HepG2 (cell line): ENCODE measurements around the gene HTRA3. TPM values are rescaled to one million over a fixed set of nuclear protein-coding genes. Genes with fewer than 3 reads are reported as not detected.

Experiments
- EED ChIP-seq: sonication (generic); formaldehyde crosslinking; IDR thresholded peaks from 2 replicates; pipeline ENCODE4 v1.5.0; 2020; ENCODE audit warnings: mild to moderate bottlenecking, missing genetic modification reagents
- FOXA3 ChIP-seq: IDR thresholded peaks from 2 replicates; pipeline ENCODE4 v1.6.1; 2016; ENCODE audit warnings: missing genetic modification reagents, missing compliant biosample characterization
- MAFG ChIP-seq: sonication (generic); formaldehyde crosslinking; IDR thresholded peaks from 2 replicates; pipeline ENCODE4 v1.5.1; 2020; ENCODE audit warnings: mild to moderate bottlenecking, missing genetic modification reagents
- MIXL1 ChIP-seq: IDR thresholded peaks from 2 replicates; pipeline ENCODE4 v1.6.1; 2016
- NFATC3 ChIP-seq: sonication (generic); formaldehyde crosslinking; IDR thresholded peaks from 2 replicates; pipeline ENCODE4 v1.5.1; 2020; ENCODE audit warnings: mild to moderate bottlenecking, missing genetic modification reagents
- NR2C2 ChIP-seq: sonication (generic); formaldehyde crosslinking; IDR thresholded peaks from 2 replicates; pipeline ENCODE4 v1.4.0; 2020; ENCODE audit warnings: missing genetic modification reagents, mild to moderate bottlenecking, moderate library complexity, borderline replicate concordance
- PHF8 ChIP-seq: sonication (generic); formaldehyde crosslinking; IDR thresholded peaks from 2 replicates; pipeline ENCODE4 v1.5.0; 2020; ENCODE audit warnings: missing genetic modification reagents
- RCOR2 ChIP-seq: IDR thresholded peaks from 2 replicates; pipeline ENCODE4 v1.6.1; 2016; ENCODE audit warnings: missing biosample characterization, missing genetic modification reagents
- SMAD9 ChIP-seq: sonication (generic); formaldehyde crosslinking; IDR thresholded peaks from 2 replicates; pipeline ENCODE4 v1.5.1; 2020; ENCODE audit warnings: mild to moderate bottlenecking, missing genetic modification reagents
- TBX2 ChIP-seq: sonication (generic); formaldehyde crosslinking; IDR thresholded peaks from 2 replicates; pipeline ENCODE4 v1.5.0; 2020; ENCODE audit warnings: missing genetic modification reagents, mild to moderate bottlenecking, borderline replicate concordance
- ZBTB20 ChIP-seq: sonication (generic); formaldehyde crosslinking; IDR thresholded peaks from 2 replicates; pipeline ENCODE4 v1.8.1; 2023; ENCODE audit warnings: missing genetic modification reagents, low read depth, mild to moderate bottlenecking, borderline replicate concordance
- ZFP36L1 ChIP-seq: sonication (generic); formaldehyde crosslinking; IDR thresholded peaks from 2 replicates; pipeline ENCODE4 v1.8.0; 2022; ENCODE audit warnings: mild to moderate bottlenecking, missing genetic modification reagents, moderate library complexity
- ZNF10 ChIP-seq: sonication (generic); formaldehyde crosslinking; IDR thresholded peaks from 2 replicates; pipeline ENCODE4 v1.4.0; 2020; ENCODE audit warnings: mild to moderate bottlenecking, low read depth, missing genetic modification reagents, borderline replicate concordance
- ZNF230 ChIP-seq: sonication (generic); formaldehyde crosslinking; IDR thresholded peaks from 2 replicates; pipeline ENCODE4 v1.4.0; 2020; ENCODE audit warnings: mild to moderate bottlenecking, missing genetic modification reagents
- ZNF766 ChIP-seq: sonication (generic); formaldehyde crosslinking; IDR thresholded peaks from 2 replicates; pipeline ENCODE4 v1.5.0; 2020; ENCODE audit warnings: missing genetic modification reagents, borderline replicate concordance
- ZSCAN30 ChIP-seq: sonication (generic); formaldehyde crosslinking; IDR thresholded peaks from 2 replicates; pipeline ENCODE4 v1.5.0; 2020; ENCODE audit warnings: mild to moderate bottlenecking, missing genetic modification reagents
- polyA plus RNA-seq, 8 experiments: library from polyadenylated mRNA; depleted of rRNA in 3 of 8; stranded (reverse) in 7 of 8; unstranded in 1 of 8; fragments of >200 nt; fragmentation: Illumina TruSeq in 4 of 8; extraction: Trizol in 4 of 8; gene quantifications; 2 replicates each; pipeline versions ENCODE4 v1.2.1 to v1.2.3, GENCODE V29; 2011 to 2016; ENCODE audit warnings: low read depth in 4 of 8, missing spikeins in 1 of 8, mixed read lengths in 1 of 8; ENCODE audit not compliant: insufficient read depth in 1 of 8
- total RNA-seq, 5 experiments: library from RNA; depleted of rRNA; stranded (reverse); fragments of >200 nt; fragmentation: Illumina TruSeq; extraction: Trizol; gene quantifications; 2 replicates each; pipeline ENCODE4 v1.2.3, GENCODE V29; 2016; ENCODE audit warnings: low read depth in 1 of 5
- TF ChIP-seq, protein P1 (sequence below): sonication (generic); formaldehyde crosslinking; IDR thresholded peaks from 2 replicates; pipeline ENCODE4 v1.5.1; 2020; ENCODE audit warnings: mild to moderate bottlenecking, missing genetic modification reagents, borderline replicate concordance
- TF ChIP-seq, protein P2 (sequence below): sonication (generic); formaldehyde crosslinking; IDR thresholded peaks from 2 replicates; pipeline ENCODE4 v1.4.0; 2020; ENCODE audit warnings: missing genetic modification reagents
- TF ChIP-seq, protein P3 (sequence below): sonication (generic); formaldehyde crosslinking; IDR thresholded peaks from 2 replicates; pipeline ENCODE4 v1.4.0; 2020; ENCODE audit warnings: missing genetic modification reagents
- TF ChIP-seq, protein P4 (sequence below): sonication (generic); formaldehyde crosslinking; IDR thresholded peaks from 2 replicates; pipeline ENCODE4 v1.4.0; 2020; ENCODE audit warnings: missing genetic modification reagents, borderline replicate concordance

Gene HTRA3
- total and polyA plus RNA-seq, 2 of the 13 experiments (the other 11 are each of a cell fraction or from before 2014, with no cell fraction given) = 0.17 TPM; not detected in 1

- no peak for TF ChIP-seq ZSCAN30 (CRISPR knock-in tag)
- TF ChIP-seq, protein P1, sequence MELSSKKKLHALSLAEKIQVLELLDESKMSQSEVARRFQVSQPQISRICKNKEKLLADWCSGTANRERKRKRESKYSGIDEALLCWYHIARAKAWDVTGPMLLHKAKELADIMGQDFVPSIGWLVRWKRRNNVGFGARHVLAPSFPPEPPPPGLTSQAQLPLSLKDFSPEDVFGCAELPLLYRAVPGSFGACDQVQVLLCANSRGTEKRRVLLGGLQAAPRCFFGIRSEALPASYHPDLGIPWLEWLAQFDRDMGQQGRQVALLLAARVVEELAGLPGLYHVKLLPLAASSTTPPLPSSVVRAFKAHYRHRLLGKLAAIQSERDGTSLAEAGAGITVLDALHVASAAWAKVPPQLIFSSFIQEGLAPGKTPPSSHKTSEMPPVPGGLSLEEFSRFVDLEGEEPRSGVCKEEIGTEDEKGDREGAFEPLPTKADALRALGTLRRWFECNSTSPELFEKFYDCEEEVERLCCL = no peak
- TF ChIP-seq ZNF230 (CRISPR knock-in tag) = no peak
- TF ChIP-seq NFATC3 (CRISPR knock-in tag) = no peak
- TF ChIP-seq ZBTB20 (CRISPR knock-in tag) = no peak
- TF ChIP-seq TBX2 = 0 out of 2 replicates have a peak, but pooled peaks have one; percentile 47
- no peak for TF ChIP-seq MIXL1 (CRISPR knock-in tag)
- TF ChIP-seq, protein P2, sequence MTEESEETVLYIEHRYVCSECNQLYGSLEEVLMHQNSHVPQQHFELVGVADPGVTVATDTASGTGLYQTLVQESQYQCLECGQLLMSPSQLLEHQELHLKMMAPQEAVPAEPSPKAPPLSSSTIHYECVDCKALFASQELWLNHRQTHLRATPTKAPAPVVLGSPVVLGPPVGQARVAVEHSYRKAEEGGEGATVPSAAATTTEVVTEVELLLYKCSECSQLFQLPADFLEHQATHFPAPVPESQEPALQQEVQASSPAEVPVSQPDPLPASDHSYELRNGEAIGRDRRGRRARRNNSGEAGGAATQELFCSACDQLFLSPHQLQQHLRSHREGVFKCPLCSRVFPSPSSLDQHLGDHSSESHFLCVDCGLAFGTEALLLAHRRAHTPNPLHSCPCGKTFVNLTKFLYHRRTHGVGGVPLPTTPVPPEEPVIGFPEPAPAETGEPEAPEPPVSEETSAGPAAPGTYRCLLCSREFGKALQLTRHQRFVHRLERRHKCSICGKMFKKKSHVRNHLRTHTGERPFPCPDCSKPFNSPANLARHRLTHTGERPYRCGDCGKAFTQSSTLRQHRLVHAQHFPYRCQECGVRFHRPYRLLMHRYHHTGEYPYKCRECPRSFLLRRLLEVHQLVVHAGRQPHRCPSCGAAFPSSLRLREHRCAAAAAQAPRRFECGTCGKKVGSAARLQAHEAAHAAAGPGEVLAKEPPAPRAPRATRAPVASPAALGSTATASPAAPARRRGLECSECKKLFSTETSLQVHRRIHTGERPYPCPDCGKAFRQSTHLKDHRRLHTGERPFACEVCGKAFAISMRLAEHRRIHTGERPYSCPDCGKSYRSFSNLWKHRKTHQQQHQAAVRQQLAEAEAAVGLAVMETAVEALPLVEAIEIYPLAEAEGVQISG (CRISPR knock-in tag) = peak; percentile 26; the same call in 1 of the 2 replicates
- no peak for TF ChIP-seq EED
- TF ChIP-seq, protein P3, sequence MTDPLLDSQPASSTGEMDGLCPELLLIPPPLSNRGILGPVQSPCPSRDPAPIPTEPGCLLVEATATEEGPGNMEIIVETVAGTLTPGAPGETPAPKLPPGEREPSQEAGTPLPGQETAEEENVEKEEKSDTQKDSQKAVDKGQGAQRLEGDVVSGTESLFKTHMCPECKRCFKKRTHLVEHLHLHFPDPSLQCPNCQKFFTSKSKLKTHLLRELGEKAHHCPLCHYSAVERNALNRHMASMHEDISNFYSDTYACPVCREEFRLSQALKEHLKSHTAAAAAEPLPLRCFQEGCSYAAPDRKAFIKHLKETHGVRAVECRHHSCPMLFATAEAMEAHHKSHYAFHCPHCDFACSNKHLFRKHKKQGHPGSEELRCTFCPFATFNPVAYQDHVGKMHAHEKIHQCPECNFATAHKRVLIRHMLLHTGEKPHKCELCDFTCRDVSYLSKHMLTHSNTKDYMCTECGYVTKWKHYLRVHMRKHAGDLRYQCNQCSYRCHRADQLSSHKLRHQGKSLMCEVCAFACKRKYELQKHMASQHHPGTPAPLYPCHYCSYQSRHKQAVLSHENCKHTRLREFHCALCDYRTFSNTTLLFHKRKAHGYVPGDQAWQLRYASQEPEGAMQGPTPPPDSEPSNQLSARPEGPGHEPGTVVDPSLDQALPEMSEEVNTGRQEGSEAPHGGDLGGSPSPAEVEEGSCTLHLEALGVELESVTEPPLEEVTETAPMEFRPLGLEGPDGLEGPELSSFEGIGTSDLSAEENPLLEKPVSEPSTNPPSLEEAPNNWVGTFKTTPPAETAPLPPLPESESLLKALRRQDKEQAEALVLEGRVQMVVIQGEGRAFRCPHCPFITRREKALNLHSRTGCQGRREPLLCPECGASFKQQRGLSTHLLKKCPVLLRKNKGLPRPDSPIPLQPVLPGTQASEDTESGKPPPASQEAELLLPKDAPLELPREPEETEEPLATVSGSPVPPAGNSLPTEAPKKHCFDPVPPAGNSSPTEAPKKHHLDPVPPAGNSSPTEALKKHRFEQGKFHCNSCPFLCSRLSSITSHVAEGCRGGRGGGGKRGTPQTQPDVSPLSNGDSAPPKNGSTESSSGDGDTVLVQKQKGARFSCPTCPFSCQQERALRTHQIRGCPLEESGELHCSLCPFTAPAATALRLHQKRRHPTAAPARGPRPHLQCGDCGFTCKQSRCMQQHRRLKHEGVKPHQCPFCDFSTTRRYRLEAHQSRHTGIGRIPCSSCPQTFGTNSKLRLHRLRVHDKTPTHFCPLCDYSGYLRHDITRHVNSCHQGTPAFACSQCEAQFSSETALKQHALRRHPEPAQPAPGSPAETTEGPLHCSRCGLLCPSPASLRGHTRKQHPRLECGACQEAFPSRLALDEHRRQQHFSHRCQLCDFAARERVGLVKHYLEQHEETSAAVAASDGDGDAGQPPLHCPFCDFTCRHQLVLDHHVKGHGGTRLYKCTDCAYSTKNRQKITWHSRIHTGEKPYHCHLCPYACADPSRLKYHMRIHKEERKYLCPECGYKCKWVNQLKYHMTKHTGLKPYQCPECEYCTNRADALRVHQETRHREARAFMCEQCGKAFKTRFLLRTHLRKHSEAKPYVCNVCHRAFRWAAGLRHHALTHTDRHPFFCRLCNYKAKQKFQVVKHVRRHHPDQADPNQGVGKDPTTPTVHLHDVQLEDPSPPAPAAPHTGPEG (CRISPR knock-in tag) = no peak
- TF ChIP-seq NR2C2 (CRISPR knock-in tag) = peak; percentile 93
- no peak for TF ChIP-seq ZNF10 (CRISPR knock-in tag)
- no peak for TF ChIP-seq ZNF766 (CRISPR knock-in tag)
- TF ChIP-seq SMAD9 (CRISPR knock-in tag) = no peak
- TF ChIP-seq, protein P4, sequence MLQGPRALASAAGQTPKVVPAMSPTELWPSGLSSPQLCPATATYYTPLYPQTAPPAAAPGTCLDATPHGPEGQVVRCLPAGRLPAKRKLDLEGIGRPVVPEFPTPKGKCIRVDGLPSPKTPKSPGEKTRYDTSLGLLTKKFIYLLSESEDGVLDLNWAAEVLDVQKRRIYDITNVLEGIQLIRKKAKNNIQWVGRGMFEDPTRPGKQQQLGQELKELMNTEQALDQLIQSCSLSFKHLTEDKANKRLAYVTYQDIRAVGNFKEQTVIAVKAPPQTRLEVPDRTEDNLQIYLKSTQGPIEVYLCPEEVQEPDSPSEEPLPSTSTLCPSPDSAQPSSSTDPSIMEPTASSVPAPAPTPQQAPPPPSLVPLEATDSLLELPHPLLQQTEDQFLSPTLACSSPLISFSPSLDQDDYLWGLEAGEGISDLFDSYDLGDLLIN = no peak
- TF ChIP-seq PHF8 = no peak
- TF ChIP-seq RCOR2 (CRISPR knock-in tag) = peak; percentile 26; the same call in 1 of the 2 replicates
- no peak for TF ChIP-seq MAFG (CRISPR knock-in tag)
- TF ChIP-seq FOXA3 = 0 out of 2 replicates have a peak, but pooled peaks have one; percentile 15
- TF ChIP-seq ZFP36L1 (CRISPR knock-in tag) = no peak
Observed at GRCh38 chr4:8238515-8239053, 31.0 kb upstream of the HTRA3 start (continued).
